Transverse colon (tissue), 4 donors: ENCODE data around the gene PRAF2.

Experiments
- EP300 ChIP-seq: sonication (generic); formaldehyde crosslinking; IDR thresholded peaks from one replicate; pipeline ENCODE4 v1.6.1; 2017; ENCODE audit warnings: antibody characterized with exemption, low read depth
- POLR2A ChIP-seq: fragments of 450-650 bp; IDR thresholded peaks from one replicate; pipeline ENCODE4 v1.6.1; 2016; ENCODE audit warnings: antibody characterized with exemption, mild to moderate bottlenecking, moderate library complexity
- POLR2AphosphoS5 ChIP-seq, 3 donors: sonication (generic); formaldehyde crosslinking; IDR thresholded peaks; one replicate each; pipeline ENCODE4 v1.6.1; 2016; ENCODE audit warnings: antibody characterized with exemption in 3 of 3
- TF ChIP-seq, protein P1 (sequence below), 5 experiments: fragments of 200-600 bp in 3 of 5; fragments of 450-650 bp in 2 of 5; sonication (generic) in 3 of 5; IDR thresholded peaks; 1 replicate in 2 of 5; 2 replicates in 3 of 5; pipeline ENCODE4 v1.5.1; 2016 to 2017; ENCODE audit warnings: antibody characterized with exemption in 5 of 5, inconsistent platforms in 3 of 5, mild to moderate bottlenecking in 2 of 5, moderate library complexity in 1 of 5

DNA sequence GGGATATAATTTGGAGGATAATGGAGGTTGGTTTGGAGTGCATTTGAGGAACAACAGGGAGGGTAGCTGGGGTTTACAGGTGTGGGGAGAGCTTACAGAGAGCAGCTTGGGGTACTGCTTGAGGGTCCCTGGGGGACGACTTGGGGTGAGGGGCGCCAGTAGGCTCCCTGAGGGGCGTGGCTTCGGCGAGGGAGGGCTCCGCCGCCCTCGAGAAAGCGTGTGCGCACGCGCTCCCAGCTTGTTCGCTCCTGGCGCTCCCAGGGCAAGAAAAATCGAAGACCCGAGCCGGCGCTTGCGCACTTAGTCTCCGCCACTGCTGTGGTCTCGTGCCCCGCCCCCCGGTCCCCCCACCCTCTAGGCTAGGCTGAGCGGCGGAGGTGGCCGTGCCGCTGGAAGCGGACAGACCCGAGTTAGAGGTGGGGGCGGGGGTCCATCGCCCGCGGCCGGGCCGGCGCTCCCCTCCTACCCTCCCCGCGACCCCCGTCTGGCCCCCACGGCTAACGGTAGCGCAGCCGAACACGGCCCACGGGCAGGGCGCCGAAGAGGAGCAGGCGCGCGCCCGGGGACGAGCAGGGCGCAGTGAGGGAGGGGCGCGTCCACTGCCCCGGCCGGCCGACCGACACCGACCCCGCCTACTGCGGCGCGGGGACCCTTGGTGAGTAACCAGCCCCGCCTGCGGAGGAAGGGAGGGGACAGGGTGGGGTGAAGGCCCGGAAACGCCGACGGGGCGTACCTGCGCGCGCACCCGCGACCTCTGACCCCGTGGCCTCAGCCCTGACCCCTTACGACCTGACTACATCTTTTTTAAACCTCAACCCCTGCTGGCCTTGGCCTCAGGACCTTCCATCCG lies 20.4 kb downstream of the PRAF2 start:
- TF ChIP-seq, protein P1, sequence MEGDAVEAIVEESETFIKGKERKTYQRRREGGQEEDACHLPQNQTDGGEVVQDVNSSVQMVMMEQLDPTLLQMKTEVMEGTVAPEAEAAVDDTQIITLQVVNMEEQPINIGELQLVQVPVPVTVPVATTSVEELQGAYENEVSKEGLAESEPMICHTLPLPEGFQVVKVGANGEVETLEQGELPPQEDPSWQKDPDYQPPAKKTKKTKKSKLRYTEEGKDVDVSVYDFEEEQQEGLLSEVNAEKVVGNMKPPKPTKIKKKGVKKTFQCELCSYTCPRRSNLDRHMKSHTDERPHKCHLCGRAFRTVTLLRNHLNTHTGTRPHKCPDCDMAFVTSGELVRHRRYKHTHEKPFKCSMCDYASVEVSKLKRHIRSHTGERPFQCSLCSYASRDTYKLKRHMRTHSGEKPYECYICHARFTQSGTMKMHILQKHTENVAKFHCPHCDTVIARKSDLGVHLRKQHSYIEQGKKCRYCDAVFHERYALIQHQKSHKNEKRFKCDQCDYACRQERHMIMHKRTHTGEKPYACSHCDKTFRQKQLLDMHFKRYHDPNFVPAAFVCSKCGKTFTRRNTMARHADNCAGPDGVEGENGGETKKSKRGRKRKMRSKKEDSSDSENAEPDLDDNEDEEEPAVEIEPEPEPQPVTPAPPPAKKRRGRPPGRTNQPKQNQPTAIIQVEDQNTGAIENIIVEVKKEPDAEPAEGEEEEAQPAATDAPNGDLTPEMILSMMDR (IDR thresholded peaks at IDR 0.05): no peak
- TF ChIP-seq EP300 (no peak), POLR2A (peak; percentile 30), POLR2AphosphoS5 (IDR thresholded peaks at IDR 0.05) (no peak)
